ENCODE data around the gene CUEDC2. TPM values are rescaled to one million over a fixed set of nuclear protein-coding genes. Genes with fewer than 3 reads are reported as not detected.

CUEDC2 gene
- total RNA-seq, 1 donor from 2014 or later, result 23.7 TPM

- no peak for ATAC-seq
These were observed 8.2 kb downstream of the CUEDC2 start for GRCh38 chr10:102424145-102424544.

- ATAC-seq, result no peak
These were observed 8.9 kb downstream of the CUEDC2 start for GRCh38 chr10:102423372-102423968.

GRCh38 chr10:102422545-102423129 is 9.7 kb downstream of the CUEDC2 start:
- ATAC-seq, result peak; percentile 63

GRCh38 chr10:102421757-102422512 is 10.4 kb downstream of the CUEDC2 start:
- ATAC-seq, result peak; percentile 47

- ATAC-seq, result peak; percentile 0
These were observed 10.9 kb downstream of the CUEDC2 start for GRCh38 chr10:102421507-102421756.

GRCh38 chr10:102420714-102421506 is 11.5 kb downstream of the CUEDC2 start, which contains the start of gene FBXL15:
Gene FBXL15 (plus strand): TSS chr10:102420836. CDS start chr10:102421130, 294 bp downstream.
- ATAC-seq, result peak; percentile 80

- no peak for ATAC-seq
These were observed 12.1 kb downstream of the CUEDC2 start for GRCh38 chr10:102420181-102420713.

GRCh38 chr10:102419269-102420180 is 12.8 kb downstream of the CUEDC2 start:
- no peak for ATAC-seq

GRCh38 chr10:102418622-102419268 is 13.6 kb downstream of the CUEDC2 start, which contains the start of gene PSD:
Gene PSD (minus strand): TSS chr10:102418785. CDS start chr10:102417038, 1,747 bp downstream.
- ATAC-seq, result no peak

GRCh38 chr10:102416695-102417094 is 15.7 kb downstream of the CUEDC2 start:
- ATAC-seq, result no peak

GRCh38 chr10:102416283-102416682 is 16.1 kb downstream of the CUEDC2 start:
- no peak for ATAC-seq

- no peak for ATAC-seq
These were observed 17.6 kb downstream of the CUEDC2 start for GRCh38 chr10:102414749-102415148.

GRCh38 chr10:102413806-102414561 is 18.4 kb downstream of the CUEDC2 start:
- no peak for ATAC-seq

- ATAC-seq, result no peak
These were observed 19.2 kb downstream of the CUEDC2 start for GRCh38 chr10:102413053-102413705.

- ATAC-seq, result no peak
These were observed 20.1 kb downstream of the CUEDC2 start for GRCh38 chr10:102412293-102412692.

- ATAC-seq, result no peak
These were observed 20.8 kb downstream of the CUEDC2 start for GRCh38 chr10:102411341-102412255.

GRCh38 chr10:102410429-102411073 is 21.8 kb downstream of the CUEDC2 start:
- ATAC-seq, result no peak
